NCI-H146 treated with DMSO at 0.1 percent for 48 hours (cell line): ENCODE measurements around the gene PACSIN2.
A peak's percentile ranks its signal among the peaks of the same experiment; 100 is the strongest.

Source experiments
- DNase-seq: peaks from one replicate; lab custom pipeline; 2025; ENCODE audit not compliant: unreplicated experiment; lab: John Stamatoyannopoulos, UW

The PACSIN2 gene

DNA sequence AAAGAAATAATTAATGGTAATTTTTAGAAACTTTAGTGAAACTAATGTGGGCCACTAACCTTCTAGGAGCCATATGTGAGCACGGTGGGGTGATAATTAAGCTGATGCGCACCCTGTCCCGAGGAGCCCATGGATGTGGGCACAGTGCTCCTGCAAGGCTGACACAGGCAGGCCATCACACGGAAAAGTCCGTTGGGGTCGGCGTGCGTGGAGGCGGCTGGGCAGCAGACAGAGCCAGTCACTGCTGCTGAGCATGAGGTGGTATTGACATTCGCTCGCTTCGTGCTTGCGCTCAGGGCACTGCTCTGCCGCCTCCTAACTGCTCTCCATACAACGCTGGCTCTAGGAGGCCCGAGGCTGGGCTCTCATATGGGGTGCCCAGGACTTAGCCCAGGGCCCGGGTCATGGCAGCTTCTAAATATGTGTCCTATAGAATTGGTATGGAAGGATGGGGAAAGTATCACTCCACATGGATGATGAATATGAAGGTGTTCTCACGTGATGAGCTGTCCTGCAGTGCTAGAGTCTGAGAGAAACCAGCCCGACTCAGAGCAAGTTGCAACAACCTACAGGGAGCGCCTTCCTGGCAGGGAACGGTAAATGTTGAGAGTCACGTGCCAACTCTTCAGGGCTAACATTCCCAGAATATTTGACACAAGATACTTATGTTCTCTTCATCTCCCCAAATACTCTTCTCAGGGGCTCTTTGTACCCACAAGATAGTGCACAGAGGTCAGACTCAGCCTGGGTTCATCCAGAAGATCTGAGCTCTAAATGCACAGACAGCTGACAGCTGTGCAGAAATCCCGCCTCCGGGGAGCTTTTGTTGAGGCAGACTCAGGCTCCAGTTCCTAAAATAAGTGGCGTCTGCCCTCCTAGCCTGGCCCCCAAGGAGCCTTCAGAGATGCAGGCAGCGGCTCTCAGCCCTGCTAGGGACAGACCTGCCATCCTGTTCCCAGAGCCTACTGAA, 107.3 kb downstream of the PACSIN2 start:
- no peak for DNase-seq

DNA sequence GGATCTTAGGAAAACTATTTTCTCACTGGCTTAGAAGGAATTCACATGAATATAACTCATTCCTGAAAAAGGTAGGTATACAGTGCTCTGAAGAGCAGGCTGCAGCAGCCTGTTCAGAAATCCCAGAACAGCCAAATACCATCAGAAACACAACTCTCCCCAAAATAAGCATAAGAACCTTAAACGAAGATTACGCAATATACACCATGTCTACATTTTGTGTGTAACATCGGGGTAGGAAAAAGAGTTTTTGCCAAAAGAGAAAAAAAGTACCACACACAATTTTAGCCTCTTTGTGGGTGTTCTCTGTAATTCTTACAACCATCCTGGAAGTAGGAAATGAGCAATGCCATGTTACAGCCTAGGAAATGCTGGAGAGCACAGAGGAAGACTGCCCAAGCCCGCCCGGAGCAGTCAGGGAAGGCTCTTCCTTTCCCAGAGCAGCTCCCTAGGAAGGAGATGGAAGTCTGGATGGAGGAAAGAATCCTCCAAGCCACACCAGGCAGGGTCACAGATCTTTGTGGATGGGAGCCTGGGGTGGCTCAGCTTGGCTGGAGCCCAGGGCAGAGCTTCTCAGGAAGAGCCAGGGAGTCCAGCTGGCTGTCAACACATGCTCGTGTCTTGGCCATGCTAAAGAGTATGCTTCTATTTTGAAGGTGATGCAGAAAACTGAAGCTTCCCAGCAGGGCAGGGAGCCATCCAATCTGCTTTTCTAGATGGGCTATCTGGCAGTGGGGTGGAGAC, 108.2 kb downstream of the PACSIN2 start:
- no peak for DNase-seq

DNA sequence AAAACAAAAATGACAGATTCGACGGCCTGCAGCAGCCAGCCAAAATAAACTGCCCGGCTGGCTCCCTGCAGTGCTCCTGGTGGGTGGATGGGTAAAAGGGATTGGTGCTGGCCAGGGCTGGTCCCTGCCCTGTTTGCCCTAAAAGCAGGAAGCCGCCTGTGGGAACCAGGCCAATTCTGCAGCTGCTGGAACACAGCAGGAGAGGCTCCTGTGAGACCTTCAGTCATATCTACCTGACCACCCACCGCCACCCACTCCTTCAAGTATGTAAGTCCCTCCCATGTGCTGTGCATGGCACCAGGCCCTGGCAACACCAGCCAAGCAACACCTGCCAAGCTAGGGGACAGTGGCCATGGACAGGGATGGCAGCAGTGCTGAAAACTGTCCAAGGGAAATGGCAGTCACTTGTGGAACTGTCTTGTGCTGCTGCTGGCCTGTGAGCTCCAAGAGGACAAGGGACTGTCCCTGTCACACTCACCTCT, 109.2 kb downstream of the PACSIN2 start:
- peak; percentile 37 for DNase-seq

DNA sequence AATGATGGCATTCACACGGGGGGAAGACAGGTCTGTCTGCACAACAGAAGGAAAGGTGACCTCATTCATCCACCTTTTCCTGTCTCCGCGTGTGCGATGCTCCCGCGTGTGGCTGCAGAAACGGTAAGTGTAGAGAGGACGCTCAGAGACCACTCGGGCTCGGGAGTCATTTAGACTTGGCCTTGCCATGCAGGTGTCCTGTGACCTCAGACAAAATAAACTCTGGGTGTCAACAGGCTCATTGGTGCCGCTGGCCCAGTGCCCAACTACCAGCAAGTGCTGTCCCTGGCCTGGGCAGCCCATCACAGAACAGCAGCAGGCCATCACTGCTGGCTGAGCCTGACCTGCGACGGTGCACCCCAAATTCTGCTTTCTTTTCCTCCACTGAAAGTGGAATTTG, 109.7 kb downstream of the PACSIN2 start:
- peak; percentile 1 for DNase-seq

DNA sequence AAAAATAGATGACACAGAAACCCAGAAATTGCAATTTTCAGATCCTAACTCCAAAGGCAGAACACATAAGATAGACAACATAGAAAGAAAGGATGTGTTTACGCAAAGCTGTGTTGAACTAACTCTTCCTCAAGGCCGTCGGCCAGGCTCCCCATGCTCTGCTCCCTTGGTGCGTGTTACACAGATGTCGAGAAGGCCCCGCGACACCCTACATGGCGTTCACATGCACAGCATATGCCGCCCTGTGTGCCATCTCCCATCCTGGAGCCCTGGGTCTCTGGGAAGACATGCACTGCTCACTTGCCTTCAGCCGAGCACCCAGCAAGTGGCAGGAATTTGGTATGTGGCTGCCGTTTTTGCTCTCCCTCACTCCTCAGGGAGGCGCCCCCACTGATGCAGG, 110.9 kb downstream of the PACSIN2 start:
- no peak for DNase-seq

DNA sequence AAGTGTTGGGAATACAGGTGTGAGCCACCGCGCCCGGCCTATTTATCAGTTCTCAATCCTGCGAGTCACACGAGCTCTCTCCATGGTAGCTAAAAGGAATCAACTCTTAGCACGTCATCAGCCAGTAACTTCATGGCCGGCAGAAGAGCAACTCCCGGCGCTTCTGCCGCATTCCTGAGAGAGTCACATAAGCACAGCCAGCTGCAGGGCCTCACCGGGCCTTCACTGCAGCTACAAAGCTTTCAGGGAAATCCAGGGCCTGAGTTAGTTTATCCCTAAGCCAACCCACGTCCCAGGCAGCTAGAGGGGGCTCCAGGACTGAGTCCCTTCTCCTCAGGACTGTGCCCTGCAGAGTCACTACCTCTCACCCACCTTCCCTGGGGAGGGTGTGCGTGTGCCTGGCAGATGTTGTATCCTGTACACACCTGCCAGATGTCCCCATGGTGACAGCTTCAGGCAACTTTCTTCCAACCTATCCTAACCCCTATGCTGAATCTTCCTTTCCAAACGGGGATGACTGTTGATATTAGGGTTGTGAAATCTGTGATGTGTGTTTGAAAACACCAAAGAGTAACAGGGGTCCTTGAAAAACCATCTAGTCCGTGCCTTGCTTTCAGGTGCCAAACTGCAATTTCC, 112.0 kb downstream of the PACSIN2 start:
- no peak for DNase-seq

DNA sequence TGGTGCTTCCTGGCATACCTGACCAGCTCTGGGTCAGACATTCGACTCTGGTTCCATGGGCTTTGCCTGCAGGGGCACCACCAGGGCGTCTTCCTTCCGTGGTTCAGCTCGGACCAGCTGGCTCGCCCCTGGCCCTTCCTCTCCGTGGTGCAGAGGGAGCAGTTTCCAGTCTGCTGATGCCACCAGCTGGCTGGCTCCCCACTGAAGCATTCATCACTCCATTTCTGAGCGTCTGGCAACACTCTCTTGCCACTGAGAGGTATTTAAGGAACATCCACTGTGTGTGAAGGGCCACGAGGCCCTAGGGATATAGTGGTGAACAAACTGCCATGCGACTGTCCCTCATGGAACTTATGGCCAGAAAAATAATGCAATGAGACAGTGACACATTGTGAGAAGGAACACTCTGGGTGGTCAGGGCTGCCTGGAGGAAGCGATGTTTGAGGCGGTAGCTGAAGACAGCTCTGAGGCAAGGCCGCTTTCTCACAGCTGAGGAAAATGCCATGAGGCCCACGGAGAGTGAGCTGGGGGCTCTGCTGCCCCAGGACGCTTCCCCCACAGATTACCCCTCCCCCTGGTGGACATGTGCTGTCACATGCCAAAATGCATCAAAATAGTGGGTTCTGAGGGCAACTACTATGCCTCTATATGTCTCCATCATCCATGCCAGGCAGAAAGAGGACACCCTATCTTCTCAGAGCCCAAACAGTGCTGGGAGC, 113.0 kb downstream of the PACSIN2 start:
- DNase-seq: no peak

DNA sequence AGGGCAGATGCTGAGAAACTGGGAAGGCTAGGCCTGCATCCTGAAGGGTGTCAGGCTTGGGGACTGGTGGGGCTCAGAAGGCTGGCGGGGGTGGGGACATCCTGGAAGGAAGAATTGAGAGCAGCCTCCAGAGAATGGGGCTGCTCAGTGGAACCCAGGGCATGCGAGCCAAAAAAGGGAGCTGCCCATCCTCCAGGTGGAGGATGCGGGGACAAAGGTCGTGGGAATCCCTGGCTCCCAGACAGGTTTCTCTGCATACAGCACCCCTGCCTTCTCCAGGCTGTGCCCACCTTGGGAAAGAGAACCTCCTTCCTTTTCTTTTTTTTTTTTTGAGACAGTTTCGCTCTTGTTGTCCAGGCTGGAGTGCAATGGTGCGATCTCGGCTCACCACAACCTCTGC, 117.0 kb downstream of the PACSIN2 start:
- no peak for DNase-seq

DNA sequence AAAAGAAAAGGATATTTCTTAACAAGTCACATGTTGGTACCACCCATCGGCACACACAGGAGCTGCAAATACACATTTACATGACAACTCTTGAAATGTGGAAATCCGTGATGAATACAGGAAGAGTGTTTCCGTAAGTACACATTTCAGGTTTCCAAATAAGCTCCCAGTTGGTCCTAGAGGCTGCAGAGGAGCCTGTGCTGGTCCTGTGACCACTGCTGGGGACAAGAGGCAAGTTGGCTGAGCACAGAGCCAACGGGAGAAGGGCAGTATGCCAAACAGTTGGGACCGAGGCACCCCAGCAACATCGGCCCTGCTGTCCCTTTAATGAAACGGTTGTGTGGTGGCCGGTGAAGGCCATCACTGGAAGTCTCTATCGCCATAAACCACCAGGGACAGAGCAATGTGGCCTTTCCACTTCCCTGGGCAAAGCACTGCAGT, 119.4 kb downstream of the PACSIN2 start:
- DNase-seq: no peak

DNA sequence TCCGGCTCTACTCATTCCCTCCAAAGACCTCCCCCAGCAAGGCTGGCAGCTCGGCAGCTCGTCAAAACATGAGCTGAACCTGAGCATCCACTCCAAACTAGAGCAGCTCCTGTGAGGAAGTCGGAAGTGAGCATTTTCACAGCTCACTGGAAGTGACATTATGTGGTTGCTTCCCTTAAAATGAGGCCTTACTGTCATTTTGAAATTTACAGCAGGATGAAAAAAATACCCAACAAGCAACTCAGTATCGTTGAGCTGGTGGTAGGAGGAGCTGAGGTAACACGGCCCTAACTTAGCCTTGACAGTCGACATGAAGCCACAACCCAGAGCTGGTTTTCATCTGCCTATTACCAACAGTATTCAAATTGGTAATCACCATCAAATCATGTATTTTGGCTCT, 119.9 kb downstream of the PACSIN2 start:
- DNase-seq: no peak

DNA sequence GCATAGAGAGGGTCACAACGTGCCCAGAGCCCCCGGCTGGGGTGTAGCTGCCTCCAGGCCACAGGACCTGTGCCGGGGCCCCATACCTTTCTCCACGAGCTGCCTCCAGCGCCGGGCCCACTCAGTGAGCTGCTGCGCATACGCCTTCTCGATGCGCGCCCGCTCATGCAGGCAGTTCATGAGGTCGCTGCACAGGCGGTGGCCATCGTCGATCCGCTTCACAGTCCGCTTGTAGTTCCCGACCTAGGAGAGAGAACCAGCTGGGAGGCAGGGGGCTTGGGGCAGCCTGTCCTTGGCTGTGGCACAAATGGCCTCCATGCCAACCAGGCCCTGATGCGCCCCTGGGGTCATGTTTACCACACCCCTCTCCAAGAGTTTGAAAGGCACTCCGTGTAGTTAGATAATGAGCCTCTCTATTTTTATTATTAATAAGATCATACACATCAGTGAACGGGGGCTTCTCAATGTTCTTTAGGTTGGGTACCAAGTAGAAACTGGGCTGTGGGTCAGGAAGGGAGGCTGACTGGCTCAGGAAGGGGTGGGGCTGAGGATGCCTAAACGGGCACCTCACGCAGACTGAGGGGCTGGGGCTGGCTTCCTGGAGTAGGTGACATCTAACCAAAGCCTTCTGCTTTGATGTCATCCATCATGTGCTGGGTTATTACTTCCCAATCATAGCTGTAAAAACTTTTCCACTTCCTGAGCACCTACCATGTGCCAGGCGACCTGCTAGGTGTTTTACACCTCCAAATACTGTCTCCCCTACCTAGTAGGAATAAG, 121.4 kb downstream of the PACSIN2 start:
- DNase-seq: no peak

DNA sequence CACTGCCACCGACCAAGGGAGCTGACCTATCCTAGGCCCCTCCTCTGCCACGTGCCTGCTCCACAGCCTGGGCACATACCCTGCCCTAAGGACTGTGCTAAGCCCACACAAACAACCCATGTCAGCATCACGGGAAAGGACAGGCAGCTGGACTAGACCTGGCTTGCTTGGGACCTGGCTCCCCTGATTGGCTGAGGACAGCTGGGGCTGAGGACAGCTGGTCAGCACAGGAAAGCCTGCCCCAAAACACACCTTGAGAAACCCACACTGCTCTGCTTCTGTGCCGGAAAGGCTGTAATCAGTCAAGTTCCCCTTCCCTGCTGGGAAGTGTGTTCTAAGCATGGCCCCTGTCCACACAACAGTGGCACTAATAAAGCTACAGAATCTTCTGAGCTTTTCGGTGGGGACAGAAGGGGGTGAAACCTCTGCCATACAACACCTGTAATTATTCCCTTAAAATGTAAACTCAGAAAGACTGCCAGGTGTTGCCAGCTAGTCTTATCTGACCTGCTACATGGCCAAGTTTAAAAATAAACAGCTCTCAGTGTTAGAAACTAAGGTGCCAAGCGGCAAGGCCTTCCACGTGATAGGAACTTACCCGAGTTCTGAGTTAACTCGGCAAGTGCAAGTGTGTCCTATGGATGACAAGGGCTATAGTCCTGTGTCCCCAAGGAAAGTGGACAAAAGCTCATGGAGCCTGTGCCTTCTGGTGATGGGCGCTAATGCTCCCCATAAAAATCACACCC, 122.2 kb downstream of the PACSIN2 start:
- DNase-seq: peak; percentile 8

DNA sequence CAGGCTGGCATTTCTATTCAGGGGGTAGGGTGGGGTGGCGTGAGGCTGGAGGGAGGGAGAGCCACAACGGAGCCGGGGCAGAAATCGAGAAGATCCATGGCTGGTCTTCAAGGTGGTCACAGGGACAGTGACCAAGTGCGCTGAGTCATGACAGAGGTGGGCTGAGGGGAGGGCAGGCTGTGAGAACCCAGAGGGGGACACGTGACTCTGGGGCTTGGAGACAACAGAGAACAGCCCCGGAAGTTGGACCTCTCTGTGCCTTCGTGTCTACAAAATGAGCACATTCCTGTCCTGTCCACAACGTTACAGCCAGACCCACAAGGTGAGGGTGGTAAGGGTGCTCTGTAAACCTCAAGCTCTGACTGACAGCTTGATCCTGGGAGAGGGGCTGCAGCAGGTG, 122.8 kb downstream of the PACSIN2 start:
- no peak for DNase-seq

DNA sequence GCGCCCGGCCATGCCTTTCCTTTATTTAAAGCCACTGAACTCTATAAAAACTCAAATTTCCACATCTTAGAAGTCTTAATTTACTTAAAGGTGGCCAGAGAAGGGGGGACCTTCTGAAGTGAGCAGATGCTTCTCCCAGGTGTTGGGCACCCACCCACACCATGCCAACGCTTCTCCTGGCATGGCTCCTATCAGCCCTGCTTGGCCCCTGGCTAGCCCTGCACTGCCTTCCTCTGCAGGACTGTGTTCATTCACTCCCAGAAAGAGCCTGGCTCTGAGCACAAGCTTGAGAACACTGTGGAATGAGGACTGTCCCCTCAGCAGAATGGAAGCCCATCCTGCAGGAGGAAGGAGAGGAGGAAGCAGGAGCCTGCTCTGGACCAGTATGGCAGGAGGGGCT, 123.3 kb downstream of the PACSIN2 start:
- DNase-seq: no peak

DNA sequence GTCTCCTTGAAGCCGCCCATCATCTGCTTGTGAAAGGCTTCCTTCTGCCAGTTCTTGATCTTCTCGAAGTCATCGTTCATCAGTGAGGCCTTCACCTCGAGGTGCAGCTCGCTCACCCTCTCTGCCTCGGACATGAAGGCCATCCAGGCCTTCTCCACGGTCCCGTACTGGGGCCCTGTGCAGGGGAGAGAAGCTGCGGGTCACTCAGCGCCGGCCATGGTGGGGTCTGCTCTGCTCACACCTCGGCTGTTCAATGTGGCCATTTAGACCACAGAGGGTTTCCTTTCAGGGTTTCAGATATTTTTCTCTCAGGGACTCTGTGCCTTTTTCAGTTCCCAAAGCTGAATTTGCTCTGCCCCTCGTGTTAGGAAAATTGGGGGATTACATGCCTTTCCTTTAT, 123.9 kb downstream of the PACSIN2 start:
- DNase-seq: no peak

DNA sequence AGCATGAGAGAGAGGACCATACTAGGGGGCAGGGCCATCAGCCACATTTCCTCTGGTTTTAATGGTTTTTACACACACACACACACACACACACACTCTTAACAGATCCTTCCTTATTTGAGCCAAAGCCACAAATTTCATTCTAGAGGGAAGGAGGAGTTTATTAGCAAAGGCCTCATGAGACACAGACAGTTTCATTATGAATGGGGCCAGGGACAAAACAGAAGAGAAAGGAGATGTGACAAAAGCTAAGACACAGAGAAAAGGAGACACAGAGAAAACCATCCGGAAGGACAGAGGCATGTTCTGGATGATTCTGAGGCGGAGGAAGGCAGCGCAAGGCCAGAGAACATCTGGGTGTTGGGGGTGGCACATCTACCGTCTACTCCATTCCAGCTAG, 125.6 kb downstream of the PACSIN2 start:
- DNase-seq: no peak

DNA sequence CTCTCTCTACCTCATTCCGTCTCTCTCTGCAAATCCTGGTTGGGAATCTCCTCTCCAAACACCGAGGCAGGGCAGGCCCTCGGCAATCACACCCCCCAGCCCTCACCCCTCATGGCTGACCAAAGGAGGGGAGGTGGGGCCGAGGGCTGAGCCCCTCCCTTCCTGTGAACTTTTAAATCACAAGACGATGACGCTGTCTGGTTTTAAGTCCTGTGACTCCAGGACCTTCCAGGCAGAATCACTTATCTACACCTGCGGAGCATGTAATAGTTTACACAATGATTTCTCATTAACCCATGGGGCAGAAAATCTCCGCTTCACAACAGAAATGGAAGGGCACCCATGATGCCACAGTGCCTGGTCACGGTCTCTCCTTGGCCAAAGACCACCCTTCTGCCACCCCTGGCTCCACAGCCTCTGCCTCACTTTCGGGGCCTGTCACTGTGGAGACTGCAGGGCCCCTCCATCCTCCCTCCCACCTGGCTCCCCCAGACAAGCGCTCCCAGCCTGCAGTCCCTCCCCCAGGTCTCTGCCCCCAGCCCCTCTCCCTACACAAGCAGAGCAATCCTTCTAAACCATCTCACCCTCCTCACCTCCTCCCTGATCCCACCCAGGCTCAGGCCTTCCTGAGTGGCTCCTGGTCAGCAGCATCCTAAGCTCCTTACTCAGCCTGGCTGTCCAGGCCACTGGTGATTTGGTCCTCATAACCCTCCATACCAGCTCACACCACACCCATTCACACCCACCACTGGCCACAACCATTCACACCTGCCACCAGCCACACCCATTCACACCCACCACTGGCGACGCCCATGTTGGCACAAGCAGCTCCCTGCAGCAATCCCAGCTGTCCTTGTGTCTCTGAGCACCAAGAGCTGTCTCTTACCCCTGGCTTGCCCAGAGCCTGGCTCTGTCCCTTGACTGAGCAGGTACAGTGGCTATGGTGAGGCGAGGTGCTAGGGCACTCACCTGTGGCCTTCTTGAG, 127.1 kb downstream of the PACSIN2 start:
- no peak for DNase-seq

DNA sequence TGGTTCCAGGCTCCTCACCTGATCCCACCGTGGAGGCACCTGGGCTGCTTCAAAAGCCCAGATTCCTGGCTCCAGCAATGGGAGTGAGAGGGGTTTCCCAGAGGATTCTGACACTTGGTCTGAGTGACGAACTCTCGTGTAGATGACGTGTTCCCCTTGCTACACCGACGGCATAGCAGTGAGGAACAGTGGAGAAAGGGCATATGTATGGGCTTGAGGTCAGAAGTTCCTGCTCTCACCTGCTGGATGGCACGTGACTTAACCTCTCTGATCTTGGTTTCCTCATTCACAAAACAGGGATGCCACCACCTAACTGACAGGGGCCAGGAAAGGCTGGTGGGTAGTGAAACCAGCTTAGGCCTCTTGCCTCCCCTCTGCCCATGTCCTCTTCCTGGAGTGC, 127.8 kb downstream of the PACSIN2 start:
- DNase-seq: no peak
